Transverse colon (tissue), 4 donors: ENCODE data around the gene LRP3.

Experiments used
- POLR2A ChIP-seq: fragments of 450-650 bp; IDR thresholded peaks from one replicate; pipeline ENCODE4 v1.6.1; 2016; ENCODE audit warnings: antibody characterized with exemption, mild to moderate bottlenecking, moderate library complexity
- POLR2AphosphoS5 ChIP-seq, 3 donors: sonication (generic); formaldehyde crosslinking; IDR thresholded peaks; one replicate each; pipeline ENCODE4 v1.6.1; 2016; ENCODE audit warnings: antibody characterized with exemption in 3 of 3
- TF ChIP-seq, protein P1 (sequence below), 5 experiments: fragments of 200-600 bp in 3 of 5; fragments of 450-650 bp in 2 of 5; sonication (generic) in 3 of 5; IDR thresholded peaks; 1 replicate in 2 of 5; 2 replicates in 3 of 5; pipeline ENCODE4 v1.5.1; 2016 to 2017; ENCODE audit warnings: antibody characterized with exemption in 5 of 5, inconsistent platforms in 3 of 5, mild to moderate bottlenecking in 2 of 5, moderate library complexity in 1 of 5

DNA sequence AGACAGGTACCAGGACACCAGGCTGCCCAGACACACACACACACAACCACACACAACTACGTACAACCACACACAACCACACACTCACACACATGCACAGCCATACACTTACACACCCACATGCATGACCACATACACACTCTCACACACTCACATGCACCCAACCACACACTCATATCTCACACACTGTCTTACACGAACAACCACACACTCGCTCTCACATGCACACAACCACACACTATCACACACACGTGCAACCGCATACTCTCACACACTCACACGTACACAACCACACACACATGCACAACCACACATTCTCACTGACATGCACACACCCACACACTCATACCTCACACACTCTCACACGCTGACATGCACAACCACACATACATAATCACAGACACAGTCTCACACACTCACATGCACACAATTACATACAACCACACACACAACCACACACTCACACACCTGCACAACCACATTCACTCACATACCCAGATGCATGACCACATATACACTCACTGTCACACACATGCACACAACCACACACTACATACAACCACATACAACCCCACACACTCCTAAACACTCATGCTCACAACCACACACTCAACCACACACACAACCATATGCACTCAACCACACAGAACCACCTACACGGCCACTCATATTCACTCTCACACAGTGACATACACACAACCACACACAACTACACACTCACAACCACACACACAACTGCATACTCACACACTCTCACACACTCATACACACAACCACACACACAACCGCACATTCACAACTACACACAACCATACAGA, 39.1 kb downstream of the LRP3 start:
- TF ChIP-seq, protein P1, sequence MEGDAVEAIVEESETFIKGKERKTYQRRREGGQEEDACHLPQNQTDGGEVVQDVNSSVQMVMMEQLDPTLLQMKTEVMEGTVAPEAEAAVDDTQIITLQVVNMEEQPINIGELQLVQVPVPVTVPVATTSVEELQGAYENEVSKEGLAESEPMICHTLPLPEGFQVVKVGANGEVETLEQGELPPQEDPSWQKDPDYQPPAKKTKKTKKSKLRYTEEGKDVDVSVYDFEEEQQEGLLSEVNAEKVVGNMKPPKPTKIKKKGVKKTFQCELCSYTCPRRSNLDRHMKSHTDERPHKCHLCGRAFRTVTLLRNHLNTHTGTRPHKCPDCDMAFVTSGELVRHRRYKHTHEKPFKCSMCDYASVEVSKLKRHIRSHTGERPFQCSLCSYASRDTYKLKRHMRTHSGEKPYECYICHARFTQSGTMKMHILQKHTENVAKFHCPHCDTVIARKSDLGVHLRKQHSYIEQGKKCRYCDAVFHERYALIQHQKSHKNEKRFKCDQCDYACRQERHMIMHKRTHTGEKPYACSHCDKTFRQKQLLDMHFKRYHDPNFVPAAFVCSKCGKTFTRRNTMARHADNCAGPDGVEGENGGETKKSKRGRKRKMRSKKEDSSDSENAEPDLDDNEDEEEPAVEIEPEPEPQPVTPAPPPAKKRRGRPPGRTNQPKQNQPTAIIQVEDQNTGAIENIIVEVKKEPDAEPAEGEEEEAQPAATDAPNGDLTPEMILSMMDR (IDR thresholded peaks at IDR 0.05) = no peak
- TF ChIP-seq POLR2AphosphoS5 (IDR thresholded peaks at IDR 0.05) = no peak
- no peak for TF ChIP-seq POLR2A
